GM12864 (cell line): ENCODE data around the gene CDH4.

Experiments used
- DNase-seq: peaks from one replicate; pipeline ENCODE4 v3.0.0-alpha.2; 2011; ENCODE audit warnings: low read depth
- H3K4me3 ChIP-seq: 2 replicates; pipeline ENCODE4 v1.5.1; 2011; ENCODE audit warnings: mild to moderate bottlenecking, low read depth, low read length, control low read depth
- CTCF ChIP-seq: IDR thresholded peaks from 2 replicates; pipeline ENCODE4 v1.5.1; 2011; ENCODE audit warnings: low read depth, mild to moderate bottlenecking, moderate library complexity, low read length, control low read depth, inconsistent platforms; ENCODE audit errors: missing control alignments

CDH4 gene

GRCh38 chr20:61887596-61888093, 635.6 kb downstream of the CDH4 start:
- DNase-seq: no peak

GRCh38 chr20:61888101-61888865, 636.2 kb downstream of the CDH4 start:
- TF ChIP-seq CTCF: no peak
- DNase-seq: no peak
- H3K4me3 ChIP-seq: no peak overlapping the region

More at GRCh38 chr20:61887596-61888093, 635.6 kb downstream of the CDH4 start:
- TF ChIP-seq CTCF: no peak
- no peak overlapping the region for H3K4me3 ChIP-seq

- TF ChIP-seq CTCF: no peak
- no peak overlapping the region for H3K4me3 ChIP-seq
- no peak for DNase-seq
Measured at GRCh38 chr20:61889659-61890058, 637.6 kb downstream of the CDH4 start.

- no peak for DNase-seq
- H3K4me3 ChIP-seq: no peak overlapping the region
- no peak for TF ChIP-seq CTCF
Measured at GRCh38 chr20:61890210-61890609, 638.1 kb downstream of the CDH4 start.

GRCh38 chr20:61891476-61891875, 639.4 kb downstream of the CDH4 start:
- TF ChIP-seq CTCF: no peak
- DNase-seq: no peak
- no peak overlapping the region for H3K4me3 ChIP-seq

GRCh38 chr20:61891916-61892649, 640.0 kb downstream of the CDH4 start:
- H3K4me3 ChIP-seq: no peak overlapping the region
- no peak for DNase-seq
- TF ChIP-seq CTCF: no peak
